IMR-90 (cell line): ENCODE measurements around the gene SLC29A3. TPM values are rescaled to one million over a fixed set of nuclear protein-coding genes. Genes with fewer than 3 reads are reported as not detected.
A peak's percentile ranks its signal among the peaks of the same experiment; 100 is the strongest.

Experiments
- ATAC-seq: fragments of 200-7000 bp; cut with Tn5 transposase; 2 replicates; pipeline ENCODE4 v1.9.1; 2020; ENCODE audit warnings: low read depth, mild to moderate bottlenecking, moderate library complexity
- BruUV-seq: library from RNA; stranded (reverse); fragments of 400-500 nt; replicated peaks from 2 replicates; lab custom pipeline; 2021; lab: Mats Ljungman, UMichigan
- CTCF ChIA-PET: fragments of 300-600 bp; formaldehyde crosslinking; extraction: SDS; loops from one replicate; lab custom pipeline; 2021; ENCODE audit warnings: antibody characterized with exemption; lab: Yijun Ruan, JAX
- POLR2A ChIA-PET: fragments of 300-600 bp; sonication (Branson Sonifier 250); formaldehyde crosslinking; loops from one replicate; lab custom pipeline; 2022; ENCODE audit warnings: antibody characterized with exemption; ENCODE audit not compliant: unreplicated experiment; lab: Charles Lee
- DNase-seq: peaks from one replicate; pipeline ENCODE4 v3.0.0; 2013
- H2AFZ ChIP-seq: replicated peaks from 2 replicates; pipeline ENCODE3; 2013; ENCODE audit warnings: low read length, mild to moderate bottlenecking; ENCODE audit not compliant: poor library complexity
- H2AK5ac ChIP-seq: 2 replicates; pipeline ENCODE4 v1.6.1; 2013; ENCODE audit warnings: low read depth, low read length, inconsistent platforms
- H2AK9ac ChIP-seq: replicated peaks from 2 replicates; pipeline ENCODE3; 2013; ENCODE audit warnings: mild to moderate bottlenecking, low read depth, low read length, moderate library complexity; ENCODE audit not compliant: poor library complexity
- H2BK120ac ChIP-seq: 2 replicates; pipeline ENCODE4 v1.6.1; 2013; ENCODE audit warnings: low read depth, low read length, inconsistent platforms
- H2BK15ac ChIP-seq: 3 replicates; pipeline ENCODE4 v1.6.1; 2013; ENCODE audit warnings: low read depth, low read length, inconsistent platforms
- H2BK20ac ChIP-seq: 2 replicates; pipeline ENCODE4 v1.6.1; 2013; ENCODE audit warnings: low read depth, mild to moderate bottlenecking, inconsistent platforms, low read length, moderate library complexity
- H2BK5ac ChIP-seq: 2 replicates; pipeline ENCODE4 v1.6.1; 2013; ENCODE audit warnings: mild to moderate bottlenecking, low read depth, low read length, inconsistent platforms; ENCODE audit not compliant: poor library complexity, severe bottlenecking
- H3K14ac ChIP-seq: replicated peaks from 2 replicates; pipeline ENCODE4 v1.6.1; 2013; ENCODE audit warnings: low read depth, low read length, inconsistent platforms
- H3K18ac ChIP-seq: 2 replicates; pipeline ENCODE4 v1.6.1; 2013; ENCODE audit warnings: low read depth, low read length, control low read depth
- H3K23ac ChIP-seq: 2 replicates; pipeline ENCODE4 v1.6.1; 2013; ENCODE audit warnings: low read depth, low read length, inconsistent platforms
- H3K27ac ChIP-seq: 2 replicates; pipeline ENCODE4 v1.5.1; 2013; ENCODE audit warnings: mild to moderate bottlenecking, control low read depth, low read length; ENCODE audit not compliant: insufficient read depth
- H3K27me3 ChIP-seq: 2 replicates; pipeline ENCODE4 v1.6.1; 2013; ENCODE audit warnings: low read length; ENCODE audit not compliant: control insufficient read depth, insufficient read depth
- H3K36me3 ChIP-seq: 2 replicates; pipeline ENCODE4 v1.6.1; 2013; ENCODE audit warnings: low read length, mixed read lengths; ENCODE audit not compliant: control insufficient read depth, insufficient read depth
- H3K4ac ChIP-seq: 2 replicates; pipeline ENCODE4 v1.6.1; 2013; ENCODE audit warnings: low read depth, low read length, inconsistent platforms
- H3K4me1 ChIP-seq: 2 replicates; pipeline ENCODE4 v1.6.1; 2013; ENCODE audit warnings: low read length, mixed read lengths; ENCODE audit not compliant: control insufficient read depth, insufficient read depth
- H3K4me2 ChIP-seq: 2 replicates; pipeline ENCODE4 v1.6.1; 2013; ENCODE audit warnings: low read depth, mild to moderate bottlenecking, control low read depth, low read length, moderate library complexity
- H3K4me3 ChIP-seq: 2 replicates; pipeline ENCODE4 v1.5.1; 2013; ENCODE audit warnings: low read depth, mild to moderate bottlenecking, control low read depth, low read length, moderate library complexity; ENCODE audit not compliant: insufficient read depth
- H3K56ac ChIP-seq: 2 replicates; pipeline ENCODE4 v1.6.1; 2013; ENCODE audit warnings: low read length, inconsistent platforms; ENCODE audit not compliant: insufficient read depth; ENCODE audit errors: extremely low read depth
- H3K79me1 ChIP-seq, 2 experiments: 2 replicates each; pipeline ENCODE4 v1.6.1; 2013; ENCODE audit warnings: low read length in 2 of 2, inconsistent platforms in 1 of 2, low read depth in 1 of 2
- H3K9ac ChIP-seq: 2 replicates; pipeline ENCODE4 v1.6.1; 2013; ENCODE audit warnings: low read depth, low read length, control low read depth
- H3K9me1 ChIP-seq: 2 replicates; pipeline ENCODE4 v1.6.1; 2013; ENCODE audit warnings: low read length, inconsistent platforms; ENCODE audit not compliant: insufficient read depth
- H3K9me3 ChIP-seq: 2 replicates; pipeline ENCODE4 v1.6.1; 2013; ENCODE audit warnings: low read length; ENCODE audit not compliant: control insufficient read depth, insufficient read depth
- H4K20me1 ChIP-seq: 2 replicates; pipeline ENCODE4 v1.6.1; 2013; ENCODE audit warnings: low read length, inconsistent platforms; ENCODE audit not compliant: insufficient read depth
- H4K5ac ChIP-seq: 2 replicates; pipeline ENCODE4 v1.6.1; 2013; ENCODE audit warnings: mild to moderate bottlenecking, low read depth, low read length, control low read depth
- H4K8ac ChIP-seq, 2 experiments: 2 replicates each; pipeline ENCODE4 v1.6.1; 2013; ENCODE audit warnings: low read depth in 2 of 2, low read length in 2 of 2, control low read depth in 1 of 2, inconsistent platforms in 1 of 2
- H4K91ac ChIP-seq: 2 replicates; pipeline ENCODE4 v1.6.1; 2013; ENCODE audit warnings: low read depth, low read length, inconsistent platforms; ENCODE audit not compliant: insufficient read depth
- RCOR1 ChIP-seq: IDR thresholded peaks from 2 replicates; pipeline ENCODE4 v1.6.1; 2012; ENCODE audit warnings: mild to moderate bottlenecking, low read length, improper control_type of control experiment; ENCODE audit not compliant: insufficient replicate concordance
- WGBS, 2 experiments: methylation state at CpG; one replicate each; pipeline versions ENCODE4 v1.1.5 to v1.1.7; 2013; ENCODE audit warnings: missing lambda C conversion rate in 2 of 2; ENCODE audit not compliant: insufficient read length in 1 of 2; ENCODE audit errors: extremely low coverage in 2 of 2; 5-methylcytosine and 5-hydroxymethylcytosine counted together
- dilution Hi-C: fragments of 300-500 bp; cut with HindIII; formaldehyde crosslinking; loops from one replicate; pipeline ENCODE4 v1.14.3; 2018; ENCODE audit warnings: low sequenced_read_pairs; ENCODE audit not compliant: unreplicated experiment
- in situ Hi-C: fragments of 300-500 bp; cut with MboI; formaldehyde crosslinking; loops from 3 replicates; pipeline ENCODE4 v1.14.3; 2019; ENCODE audit warnings: low sequenced_read_pairs, inconsistent platforms, mixed read lengths
- intact Hi-C: fragments of 100-400 bp; cut with micrococcal nuclease; formaldehyde crosslinking; loops from 2 replicates; pipeline ENCODE4 v1.10.0; 2022
- polyA plus RNA-seq, 3 experiments: library from polyadenylated mRNA; depleted of rRNA; stranded (reverse); fragments of >200 nt; gene quantifications; 2 replicates each; pipeline ENCODE4 v1.2.3, GENCODE V29; 2012; ENCODE audit warnings: low replicate concordance in 1 of 3
- total RNA-seq: library from RNA; depleted of rRNA; stranded (reverse); fragments of >200 nt; gene quantifications from 2 replicates; pipeline ENCODE4 v1.2.3, GENCODE V29; 2012
- TF ChIP-seq, protein P1 (sequence below): conservative IDR thresholded peaks from 2 replicates; pipeline ENCODE4 v1.5.1; 2012; ENCODE audit warnings: mild to moderate bottlenecking, low read depth, low read length, improper control_type of control experiment

SLC29A3 gene
- total and polyA plus RNA-seq, 2 of the 4 experiments (the other 2 are of a cell fraction), result 0.72 to 3.0 TPM

DNA sequence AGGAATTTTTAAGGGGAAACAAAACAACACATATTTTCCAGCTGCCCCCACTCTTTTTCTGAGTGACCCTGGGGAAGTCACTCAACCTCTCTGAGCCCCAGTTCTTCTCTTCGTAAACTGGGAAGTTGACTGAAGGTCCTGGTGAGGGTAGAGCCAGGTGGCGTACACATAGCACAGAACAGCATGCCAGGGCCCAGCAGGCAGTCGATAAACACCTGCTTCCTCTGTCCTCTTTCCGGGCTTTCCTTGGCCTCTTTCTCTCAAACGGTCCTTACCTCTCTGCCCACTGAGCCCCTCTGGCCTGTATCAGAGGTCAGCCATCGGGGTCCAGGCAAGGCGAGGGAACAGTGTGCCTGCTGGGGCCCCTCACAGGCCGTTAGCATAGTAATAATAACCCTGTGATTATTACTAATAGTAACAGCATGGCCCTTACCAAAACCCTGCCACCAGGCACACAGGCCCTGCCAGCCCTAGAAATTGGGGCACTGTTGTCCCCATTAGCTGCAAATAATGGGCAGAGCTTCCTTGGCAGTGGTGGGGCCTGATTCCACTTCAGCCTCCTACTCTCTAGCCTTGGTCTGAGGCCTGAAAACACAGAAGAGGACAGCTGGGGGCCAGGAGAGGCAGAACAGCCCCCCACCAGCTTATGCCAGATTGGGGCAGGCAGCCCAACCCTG, 37.3 kb upstream of the SLC29A3 start:
- CTCF ChIA-PET, result no interaction called here
- peaks cover 9% of the 10 kb centered on the region; the same call in 1 of the 2 replicates for H3K4me1 ChIP-seq
- H3K4me2 ChIP-seq, result no peak overlapping the region
- WGBS, 2 experiments, result no CpG with 5 or more reads among the region's 8 CpGs
- no peak overlapping the region for H2BK120ac ChIP-seq
- no peaks in the 10 kb centered on the region for H3K9me1 ChIP-seq
- POLR2A ChIA-PET, result no interaction called here
- no peak overlapping the region for H3K18ac ChIP-seq
- in situ Hi-C loops, result no loop called here
- H3K36me3 ChIP-seq, result no peaks in the 10 kb centered on the region; the same call in 1 of the 2 replicates
- no peak overlapping the region for H3K23ac ChIP-seq
- intact Hi-C loops, result no loop called here
- no peak overlapping the region for H2BK20ac ChIP-seq
- no peak overlapping the region for H2AK9ac ChIP-seq
- dilution Hi-C loops, result no loop called here
- H4K20me1 ChIP-seq, result no peaks in the 10 kb centered on the region
- H3K27ac ChIP-seq, result no peak overlapping the region
- no peak overlapping the region for H4K91ac ChIP-seq
- DNase-seq (no peak), ATAC-seq (no peak)
- TF ChIP-seq, protein P1, sequence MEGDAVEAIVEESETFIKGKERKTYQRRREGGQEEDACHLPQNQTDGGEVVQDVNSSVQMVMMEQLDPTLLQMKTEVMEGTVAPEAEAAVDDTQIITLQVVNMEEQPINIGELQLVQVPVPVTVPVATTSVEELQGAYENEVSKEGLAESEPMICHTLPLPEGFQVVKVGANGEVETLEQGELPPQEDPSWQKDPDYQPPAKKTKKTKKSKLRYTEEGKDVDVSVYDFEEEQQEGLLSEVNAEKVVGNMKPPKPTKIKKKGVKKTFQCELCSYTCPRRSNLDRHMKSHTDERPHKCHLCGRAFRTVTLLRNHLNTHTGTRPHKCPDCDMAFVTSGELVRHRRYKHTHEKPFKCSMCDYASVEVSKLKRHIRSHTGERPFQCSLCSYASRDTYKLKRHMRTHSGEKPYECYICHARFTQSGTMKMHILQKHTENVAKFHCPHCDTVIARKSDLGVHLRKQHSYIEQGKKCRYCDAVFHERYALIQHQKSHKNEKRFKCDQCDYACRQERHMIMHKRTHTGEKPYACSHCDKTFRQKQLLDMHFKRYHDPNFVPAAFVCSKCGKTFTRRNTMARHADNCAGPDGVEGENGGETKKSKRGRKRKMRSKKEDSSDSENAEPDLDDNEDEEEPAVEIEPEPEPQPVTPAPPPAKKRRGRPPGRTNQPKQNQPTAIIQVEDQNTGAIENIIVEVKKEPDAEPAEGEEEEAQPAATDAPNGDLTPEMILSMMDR, result no peak
- TF ChIP-seq RCOR1, result no peak
- no peak overlapping the region for H4K5ac ChIP-seq
- H2BK15ac ChIP-seq, result no peak overlapping the region
- H4K8ac ChIP-seq, result no peak overlapping the region
- H3K9ac ChIP-seq, result no peak overlapping the region
- H2BK5ac ChIP-seq, result no peak overlapping the region
- no peak overlapping the region for H3K56ac ChIP-seq
- H2AK5ac ChIP-seq, result 0 out of 2 replicates have a peak overlapping the region, but pooled peaks have one; percentile 39
- H3K4ac ChIP-seq, result no peak overlapping the region
- BruUV-seq, result no TSS peak
- H2AFZ ChIP-seq, result no peak overlapping the region
- H3K9me3 ChIP-seq, result no peaks in the 10 kb centered on the region
- no peak overlapping the region for H3K4me3 ChIP-seq
- H3K79me1 ChIP-seq, result no peaks in the 10 kb centered on the region
- H3K14ac ChIP-seq, result no peak overlapping the region
- H3K27me3 ChIP-seq, result no peaks in the 10 kb centered on the region
